NCI-H1092 (cell line): ENCODE results near the gene GATA5.

Source experiments
- DNase-seq: peaks from one replicate; lab custom pipeline; 2025; lab: John Stamatoyannopoulos, UW

Gene GATA5

GRCh38 chr20:62475772-62476055 lies at the start of gene GATA5:
Gene GATA5 (minus strand): TSS chr20:62475995. CDS start chr20:62475521, 474 bp downstream.
- no peak for DNase-seq

- no peak for DNase-seq
Measured at GRCh38 chr20:62525014-62525413, 49.2 kb upstream of the GATA5 start.

- DNase-seq: no peak
Measured at GRCh38 chr20:62524505-62524911, 48.7 kb upstream of the GATA5 start.

GRCh38 chr20:62523473-62524203 lies 47.8 kb upstream of the GATA5 start:
- DNase-seq: no peak

GRCh38 chr20:62522748-62523396 lies 47.1 kb upstream of the GATA5 start:
- no peak for DNase-seq

- DNase-seq: no peak
Measured at GRCh38 chr20:62519826-62520225, 44.0 kb upstream of the GATA5 start.

GRCh38 chr20:62518911-62519310 lies 43.1 kb upstream of the GATA5 start:
- DNase-seq: no peak

- no peak for DNase-seq
Measured at GRCh38 chr20:62517901-62518610, 42.3 kb upstream of the GATA5 start.

GRCh38 chr20:62517168-62517567 lies 41.4 kb upstream of the GATA5 start:
- DNase-seq: no peak

- no peak for DNase-seq
Measured at GRCh38 chr20:62516338-62516737, 40.5 kb upstream of the GATA5 start.

GRCh38 chr20:62515826-62516225 lies 40.0 kb upstream of the GATA5 start:
- no peak for DNase-seq

GRCh38 chr20:62515280-62515679 lies 39.5 kb upstream of the GATA5 start:
- DNase-seq: no peak

- DNase-seq: no peak
Measured at GRCh38 chr20:62513991-62514390, 38.2 kb upstream of the GATA5 start.

- no peak for DNase-seq
Measured at GRCh38 chr20:62511915-62512610, 36.3 kb upstream of the GATA5 start.

- DNase-seq: no peak
Measured at GRCh38 chr20:62511300-62511914, 35.6 kb upstream of the GATA5 start.

- DNase-seq: no peak
Measured at GRCh38 chr20:62508641-62509051, 32.9 kb upstream of the GATA5 start.

GRCh38 chr20:62507991-62508640 lies 32.3 kb upstream of the GATA5 start:
- DNase-seq: no peak

GRCh38 chr20:62507323-62507722 lies 31.5 kb upstream of the GATA5 start:
- no peak for DNase-seq

GRCh38 chr20:62506791-62507190 lies 31.0 kb upstream of the GATA5 start:
- DNase-seq: no peak

- DNase-seq: no peak
Measured at GRCh38 chr20:62506087-62506486, 30.3 kb upstream of the GATA5 start.

- no peak for DNase-seq
Measured at GRCh38 chr20:62505337-62506045, 29.7 kb upstream of the GATA5 start.
